ENCODE results near the gene ANLN. TPM values are rescaled to one million over a fixed set of nuclear protein-coding genes. Genes with fewer than 3 reads are reported as not detected.

ANLN gene
- total and polyA plus RNA-seq, 2 experiments from 2014 or later = 26.9 to 66.7 TPM

GRCh38 chr7:36367561-36368077 is 22.0 kb upstream of the ANLN start (continued):
- TF ChIP-seq, protein P1, sequence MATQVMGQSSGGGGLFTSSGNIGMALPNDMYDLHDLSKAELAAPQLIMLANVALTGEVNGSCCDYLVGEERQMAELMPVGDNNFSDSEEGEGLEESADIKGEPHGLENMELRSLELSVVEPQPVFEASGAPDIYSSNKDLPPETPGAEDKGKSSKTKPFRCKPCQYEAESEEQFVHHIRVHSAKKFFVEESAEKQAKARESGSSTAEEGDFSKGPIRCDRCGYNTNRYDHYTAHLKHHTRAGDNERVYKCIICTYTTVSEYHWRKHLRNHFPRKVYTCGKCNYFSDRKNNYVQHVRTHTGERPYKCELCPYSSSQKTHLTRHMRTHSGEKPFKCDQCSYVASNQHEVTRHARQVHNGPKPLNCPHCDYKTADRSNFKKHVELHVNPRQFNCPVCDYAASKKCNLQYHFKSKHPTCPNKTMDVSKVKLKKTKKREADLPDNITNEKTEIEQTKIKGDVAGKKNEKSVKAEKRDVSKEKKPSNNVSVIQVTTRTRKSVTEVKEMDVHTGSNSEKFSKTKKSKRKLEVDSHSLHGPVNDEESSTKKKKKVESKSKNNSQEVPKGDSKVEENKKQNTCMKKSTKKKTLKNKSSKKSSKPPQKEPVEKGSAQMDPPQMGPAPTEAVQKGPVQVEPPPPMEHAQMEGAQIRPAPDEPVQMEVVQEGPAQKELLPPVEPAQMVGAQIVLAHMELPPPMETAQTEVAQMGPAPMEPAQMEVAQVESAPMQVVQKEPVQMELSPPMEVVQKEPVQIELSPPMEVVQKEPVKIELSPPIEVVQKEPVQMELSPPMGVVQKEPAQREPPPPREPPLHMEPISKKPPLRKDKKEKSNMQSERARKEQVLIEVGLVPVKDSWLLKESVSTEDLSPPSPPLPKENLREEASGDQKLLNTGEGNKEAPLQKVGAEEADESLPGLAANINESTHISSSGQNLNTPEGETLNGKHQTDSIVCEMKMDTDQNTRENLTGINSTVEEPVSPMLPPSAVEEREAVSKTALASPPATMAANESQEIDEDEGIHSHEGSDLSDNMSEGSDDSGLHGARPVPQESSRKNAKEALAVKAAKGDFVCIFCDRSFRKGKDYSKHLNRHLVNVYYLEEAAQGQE (IDR thresholded peaks at IDR 0.05; ENCODE audit: unreplicated experiment) = no peak
- TF ChIP-seq EZH2 (IDR thresholded peaks at IDR 0.05; ENCODE audit: low read depth, unreplicated experiment) = no peak
- no peak for TF ChIP-seq ETS1 (IDR thresholded peaks at IDR 0.05)

DNA sequence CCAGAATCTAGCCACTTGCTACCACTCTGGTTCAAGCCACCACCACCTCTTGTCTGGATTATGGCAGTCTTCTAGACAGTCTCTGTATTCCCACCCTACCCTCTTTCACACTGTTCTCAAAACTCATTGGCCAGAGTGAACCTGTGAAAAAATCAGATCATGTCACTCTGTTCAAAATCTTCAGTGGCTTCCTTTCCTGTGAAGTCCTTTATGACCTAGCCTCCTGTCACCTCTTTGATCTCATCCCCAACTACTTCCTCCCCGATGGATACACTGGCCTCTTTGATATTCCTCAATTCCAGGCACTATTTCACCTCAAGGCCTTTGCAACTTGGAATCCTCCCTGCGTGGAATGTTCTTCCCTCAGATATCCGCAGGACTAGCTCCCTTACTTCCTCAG is 21.2 kb upstream of the ANLN start:
- Mint-ChIP-seq H3K9me3 (no peaks in the 10 kb centered on the region), H3K4me1 (no peaks in the 10 kb centered on the region), H3K4me3 (no peak overlapping the region), H3K27me3 (ENCODE audit: insufficient read depth, low read depth, poor library complexity) (peaks cover 42% of the 10 kb centered on the region), H3K36me3 (ENCODE audit: low read depth) (no peaks in the 10 kb centered on the region), H3K27ac (no peak overlapping the region)
- no peak for ATAC-seq
- Histone ChIP-seq H3K4me1 (ENCODE audit: insufficient read depth) (no peaks in the 10 kb centered on the region), H3K4me2 (no peak overlapping the region), H3K79me2 (replicated peaks; ENCODE audit: insufficient read depth) (no peaks in the 10 kb centered on the region), H3K4me3 (no peak overlapping the region), H3K27me3 (ENCODE audit: insufficient read depth) (peaks cover 55% of the 10 kb centered on the region), H4K20me1 (replicated peaks; ENCODE audit: insufficient read depth) (no peaks in the 10 kb centered on the region; the same call in 1 of the 2 replicates), H2AFZ (no peak overlapping the region), H3F3A (replicated peaks; ENCODE audit: low read depth) (no peaks in the 10 kb centered on the region), H3K36me3 (ENCODE audit: insufficient read depth) (no peaks in the 10 kb centered on the region), H3K9me2 (ENCODE audit: insufficient read depth) (no peaks in the 10 kb centered on the region), H3K27ac (ENCODE audit: low read depth) (no peak overlapping the region)
- no peak for DNase-seq (ENCODE audit: low spot score)
- TF ChIP-seq JUNB (IDR thresholded peaks at IDR 0.05; ENCODE audit: unreplicated experiment) (no peak), ZNF114 (CRISPR knock-in tag; IDR thresholded peaks at IDR 0.05) (no peak), CREB1 (CRISPR knock-in tag; IDR thresholded peaks at IDR 0.05; ENCODE audit: low read depth) (no peak), EZH2 (IDR thresholded peaks at IDR 0.05; ENCODE audit: low read depth, unreplicated experiment) (no peak), STAT1 (IDR thresholded peaks at IDR 0.05; ENCODE audit: unreplicated experiment) (no peak), ZNF331 (CRISPR knock-in tag; IDR thresholded peaks at IDR 0.05; ENCODE audit: low read depth) (no peak), ETS1 (IDR thresholded peaks at IDR 0.05) (no peak)
- TF ChIP-seq, protein P1 (IDR thresholded peaks at IDR 0.05; ENCODE audit: unreplicated experiment) = no peak
